SK-N-SH (cell line): ENCODE measurements around the gene MAP4K4. TPM values are rescaled to one million over a fixed set of nuclear protein-coding genes. Genes with fewer than 3 reads are reported as not detected.
"Not testable (repeated sequence)": the region's sequence is repeated elsewhere in the genome, so short reads cannot be mapped to it uniquely, and the experiment has no call there.

Experiments used
- CTCF ChIA-PET: fragments of 300-600, 350-600 bp; formaldehyde crosslinking; extraction: SDS; loops from one replicate; lab custom pipeline; 2021; lab: Yijun Ruan, JAX
- POLR2A ChIA-PET: fragments of 350-600 bp; sonication (Branson Sonifier 250); formaldehyde crosslinking; extraction: SDS; loops from one replicate; lab custom pipeline; 2020; ENCODE audit warnings: antibody characterized with exemption, inconsistent platforms; lab: Yijun Ruan, JAX
- DNase-seq: peaks from one replicate; pipeline ENCODE4 v3.0.0; 2012
- H2AFZ ChIP-seq: fragments of 200-600 bp; sonication (generic); 2 replicates; pipeline ENCODE4 v1.8.1; 2016; ENCODE audit warnings: antibody characterized with exemption, mild to moderate bottlenecking, low read depth
- H3F3A ChIP-seq: fragments of 200-600 bp; sonication (generic); replicated peaks from 2 replicates; pipeline ENCODE3; 2016; ENCODE audit warnings: antibody characterized with exemption, mild to moderate bottlenecking; ENCODE audit not compliant: insufficient read depth
- H3K27ac ChIP-seq, 2 experiments: fragments of 200-500 bp in 1 of 2; fragments of 200-600 bp in 1 of 2; sonication (Bioruptor generic) in 1 of 2; sonication (generic), shearing (Covaris generic) in 1 of 2; 2 replicates each; pipeline versions ENCODE4 v1.5.1 to v1.6.1; 2014 to 2016; ENCODE audit warnings: low read depth in 2 of 2, inconsistent platforms in 1 of 2, low read length in 1 of 2, mild to moderate bottlenecking in 1 of 2, mixed read lengths in 1 of 2
- H3K27me3 ChIP-seq: fragments of 200-600 bp; sonication (generic), shearing (Covaris generic); 2 replicates; pipeline ENCODE4 v1.6.1; 2016; ENCODE audit warnings: mixed run types; ENCODE audit not compliant: insufficient read depth
- H3K36me3 ChIP-seq, 2 experiments: fragments of 200-500 bp in 1 of 2; fragments of 200-600 bp in 1 of 2; sonication (Bioruptor generic) in 1 of 2; sonication (generic) in 1 of 2; replicated peaks in 1 of 2; 2 replicates each; pipeline versions ENCODE3 to v1.5.1; 2014 to 2016; ENCODE audit warnings: low read length in 1 of 2, mild to moderate bottlenecking in 1 of 2; ENCODE audit not compliant: insufficient read depth in 2 of 2, control insufficient read depth in 1 of 2
- H3K4me1 ChIP-seq, 2 experiments: fragments of 200-500 bp in 1 of 2; fragments of 200-600 bp in 1 of 2; sonication (Bioruptor generic) in 1 of 2; sonication (generic), shearing (Covaris generic) in 1 of 2; 2 replicates each; pipeline versions ENCODE4 v1.5.1 to v1.6.1; 2014 to 2016; ENCODE audit warnings: low read depth in 1 of 2, low read length in 1 of 2, mixed run types in 1 of 2; ENCODE audit not compliant: insufficient read depth in 2 of 2, control insufficient read depth in 1 of 2
- H3K4me2 ChIP-seq: fragments of 200-600 bp; sonication (generic), shearing (Covaris generic); 2 replicates; pipeline ENCODE4 v1.6.1; 2017; ENCODE audit warnings: mixed run types
- H3K4me3 ChIP-seq, 2 experiments: fragments of 200-500 bp in 1 of 2; fragments of 200-600 bp in 1 of 2; sonication (Bioruptor generic) in 1 of 2; sonication (generic), shearing (Covaris generic) in 1 of 2; 2 replicates each; pipeline versions ENCODE4 v1.5.1 to v1.8.1; 2014 to 2016; ENCODE audit warnings: low read depth in 2 of 2, inconsistent platforms in 1 of 2, low read length in 1 of 2, mild to moderate bottlenecking in 1 of 2, mixed read lengths in 1 of 2, moderate library complexity in 1 of 2
- H3K79me2 ChIP-seq: fragments of 200-600 bp; sonication (generic); 2 replicates; pipeline ENCODE4 v1.8.1; 2017; ENCODE audit warnings: mild to moderate bottlenecking; ENCODE audit not compliant: insufficient read depth
- H3K9ac ChIP-seq: fragments of 200-600 bp; sonication (generic); 2 replicates; pipeline ENCODE4 v1.6.1; 2017; ENCODE audit warnings: mixed run types
- H3K9me2 ChIP-seq: fragments of 200-600 bp; sonication (generic); 2 replicates; pipeline ENCODE4 v1.6.1; 2017; ENCODE audit warnings: mixed run types
- H3K9me3 ChIP-seq: fragments of 200-600 bp; sonication (generic); 2 replicates; pipeline ENCODE4 v1.6.1; 2017; ENCODE audit warnings: mixed run types, mild to moderate bottlenecking, moderate library complexity
- H4K20me1 ChIP-seq: fragments of 200-600 bp; sonication (generic); 2 replicates; pipeline ENCODE4 v1.6.1; 2017; ENCODE audit warnings: mild to moderate bottlenecking, mixed run types; ENCODE audit not compliant: insufficient read depth
- EP300 ChIP-seq, 2 experiments: IDR thresholded peaks; 2 replicates each; pipeline versions ENCODE4 v1.4.0 to v1.6.1; 2012; ENCODE audit warnings: borderline replicate concordance in 1 of 2, low read depth in 1 of 2, low read length in 1 of 2
- GATA2 ChIP-seq: sonication (generic); formaldehyde crosslinking; IDR thresholded peaks from 2 replicates; pipeline ENCODE4 v1.5.0; 2020; ENCODE audit warnings: mild to moderate bottlenecking, missing genetic modification reagents
- POLR2AphosphoS5 ChIP-seq: IDR thresholded peaks from 2 replicates; pipeline ENCODE4 v1.6.1; 2012; ENCODE audit warnings: low read depth, low read length
- RFX5 ChIP-seq: IDR thresholded peaks from 2 replicates; pipeline ENCODE4 v1.6.1; 2012; ENCODE audit warnings: mild to moderate bottlenecking, improper control_type of control experiment, low read length
- WGBS: methylation state at CpG from one replicate; pipeline ENCODE4 v1.1.6; 2017; ENCODE audit warnings: low lambda C conversion rate; 5-methylcytosine and 5-hydroxymethylcytosine counted together
- polyA plus RNA-seq, 3 experiments: library from polyadenylated mRNA; depleted of rRNA; stranded (reverse); fragments of >200 nt; gene quantifications; 2 replicates each; pipeline ENCODE4 v1.2.3, GENCODE V29; 2012
- TF ChIP-seq, protein P1 (sequence below): IDR thresholded peaks from 2 replicates; pipeline ENCODE4; 2012

Gene MAP4K4
- polyA plus RNA-seq, 1 of the 3 experiments (the other 2 are of a cell fraction), result 72.9 TPM

DNA sequence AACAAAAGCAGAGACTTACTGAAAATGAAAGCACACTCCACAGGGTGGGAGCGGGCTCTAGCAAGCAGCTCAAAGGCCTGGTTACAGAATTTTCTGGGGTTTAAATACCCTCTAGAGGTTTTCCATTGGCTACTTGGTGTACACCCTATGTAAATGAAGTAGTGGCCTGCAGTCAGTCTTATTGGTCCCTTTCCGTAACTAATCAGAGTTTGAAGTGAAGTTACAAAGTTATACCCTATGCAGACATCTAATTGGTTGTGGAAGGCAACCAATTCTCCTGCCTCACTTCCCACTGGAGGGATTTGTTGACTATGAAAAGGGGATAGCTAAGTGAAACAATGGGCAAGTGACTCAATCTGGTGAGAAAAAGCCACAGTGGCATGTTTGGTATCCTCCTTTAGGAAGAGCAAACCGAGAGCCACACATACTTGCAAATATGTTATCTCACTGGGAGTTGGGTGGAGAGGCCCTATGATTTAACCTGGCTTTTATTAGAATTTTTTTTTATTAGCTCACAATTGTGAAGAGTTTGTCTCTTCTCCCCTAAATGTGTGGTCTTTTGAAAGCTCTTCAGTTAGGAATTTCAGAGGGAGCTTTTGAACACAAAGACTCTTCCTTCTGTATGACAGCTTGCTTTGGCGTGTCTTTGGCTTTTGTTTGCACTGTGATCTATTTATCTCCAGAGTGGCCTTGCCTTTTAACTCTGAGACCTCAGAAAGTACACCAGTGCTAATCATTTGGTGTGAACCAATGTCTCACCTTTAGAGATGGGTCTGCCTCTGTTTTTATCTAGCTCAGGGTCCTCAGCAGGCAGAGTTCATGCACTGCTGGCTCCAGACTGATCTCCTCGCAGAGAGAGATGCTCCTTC is 69.6 kb downstream of the MAP4K4 start (continued):
- TF ChIP-seq POLR2AphosphoS5 (peak; percentile 50; the same call in 1 of the 2 replicates), EP300 (IDR thresholded peaks at IDR 0.05; ENCODE audit: borderline replicate concordance in 1 of 2, low read depth in 1 of 2, low read length in 1 of 2) (no peak)
- TF ChIP-seq, protein P1, sequence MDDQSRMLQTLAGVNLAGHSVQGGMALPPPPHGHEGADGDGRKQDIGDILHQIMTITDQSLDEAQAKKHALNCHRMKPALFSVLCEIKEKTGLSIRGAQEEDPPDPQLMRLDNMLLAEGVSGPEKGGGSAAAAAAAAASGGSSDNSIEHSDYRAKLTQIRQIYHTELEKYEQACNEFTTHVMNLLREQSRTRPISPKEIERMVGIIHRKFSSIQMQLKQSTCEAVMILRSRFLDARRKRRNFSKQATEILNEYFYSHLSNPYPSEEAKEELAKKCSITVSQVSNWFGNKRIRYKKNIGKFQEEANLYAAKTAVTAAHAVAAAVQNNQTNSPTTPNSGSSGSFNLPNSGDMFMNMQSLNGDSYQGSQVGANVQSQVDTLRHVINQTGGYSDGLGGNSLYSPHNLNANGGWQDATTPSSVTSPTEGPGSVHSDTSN, result 0 out of 2 replicates have a peak, but pooled peaks have one; percentile 9

- DNase-seq, result no peak
- peaks cover 100% of the 10 kb centered on the region for H3K79me2 ChIP-seq
- no peak overlapping the region for H2AFZ ChIP-seq
- H3K27ac ChIP-seq, result peak overlapping the region in 1 of 2 experiments; percentile 88; a peak in 3 of 4 replicates
- no peaks in the 10 kb centered on the region for H3K9me3 ChIP-seq
- H3K27me3 ChIP-seq, result no peaks in the 10 kb centered on the region
- H3K9me2 ChIP-seq, result no peaks in the 10 kb centered on the region
- no peak overlapping the region for H3K9ac ChIP-seq
- ChIA-PET POLR2A (interaction anchor here (1.2 kb wide), 1 partner anchor 72 kb away, joined by 4 read pairs; the partner anchor contains the start of gene MAP4K4), CTCF (interaction anchor here (0.7 to 5.5 kb wide), 5 partner anchors 11 to 350 kb away, joined by 3 to 53 read pairs (median 3); no protein-coding TSS in a partner anchor)
- H3K4me3 ChIP-seq, result no peak overlapping the region
- peak overlapping the region; percentile 26; the same call in 1 of the 2 replicates for H3K4me2 ChIP-seq
- WGBS, result 63% methylated on average over 4 of the region's 4 CpGs
- peaks cover 19 to 53% of the 10 kb centered on the region in 2 experiments for H3K4me1 ChIP-seq
- H3F3A ChIP-seq, result peaks cover 25% of the 10 kb centered on the region
- peaks cover 96% of the 10 kb centered on the region for H4K20me1 ChIP-seq
- H3K36me3 ChIP-seq, result no peaks in the 10 kb centered on the region
- no peak for TF ChIP-seq RFX5
- 0 out of 2 replicates have a peak, but pooled peaks have one; percentile 24 for TF ChIP-seq GATA2 (CRISPR knock-in tag)
Observed at GRCh38 chr2:101768556-101769220, 71.2 kb downstream of the MAP4K4 start.

DNA sequence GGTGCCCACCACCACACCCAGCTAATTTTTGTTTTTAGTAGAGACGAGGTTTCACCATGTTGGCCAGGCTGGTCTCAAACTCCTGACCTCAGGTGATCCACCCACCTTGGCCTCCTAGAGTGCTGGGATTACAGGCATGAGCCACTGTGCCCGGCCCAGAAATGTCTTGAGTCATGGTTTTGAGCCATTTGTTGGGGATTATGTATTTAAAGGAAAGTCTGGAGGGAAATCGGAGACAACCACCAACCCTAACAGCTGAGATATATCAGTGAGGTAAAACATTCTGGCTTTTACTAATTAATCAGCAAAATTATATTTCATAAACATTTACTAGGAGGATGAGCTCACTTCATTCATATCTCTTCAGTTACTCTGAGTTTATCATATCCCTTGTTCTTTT is 72.2 kb downstream of the MAP4K4 start:
- H3K9ac ChIP-seq, H3K9me3 ChIP-seq, H2AFZ ChIP-seq, H3K36me3 ChIP-seq, H3K4me2 ChIP-seq, POLR2A ChIA-PET, H3K4me3 ChIP-seq, DNase-seq, H3K27me3 ChIP-seq, H3K9me2 ChIP-seq: not testable (repeated sequence)
- 90% methylated on average over 3 of the region's 3 CpGs for whole genome bisulfite sequencing
- CTCF ChIA-PET, result interaction anchor here (0.7 to 5.5 kb wide), 15 partner anchors 7 to 351 kb away, joined by 3 to 53 read pairs (median 5); no protein-coding TSS in a partner anchor
- peaks cover 96% of the 10 kb centered on the region for H4K20me1 ChIP-seq
- H3K27ac ChIP-seq, result 0 out of 4 replicates have a peak overlapping the region, but pooled peaks of 1 of the 2 experiments have one; percentile 12
- H3F3A ChIP-seq, result peaks cover 25% of the 10 kb centered on the region
- H3K79me2 ChIP-seq, result peaks cover 100% of the 10 kb centered on the region
- H3K4me1 ChIP-seq, result peaks cover 18 to 46% of the 10 kb centered on the region in 2 experiments
